ENCODE measurements around the gene RNF103.
"Not testable (repeated sequence)": the region's sequence is repeated elsewhere in the genome, so short reads cannot be mapped to it uniquely, and the experiment has no call there.

DNA sequence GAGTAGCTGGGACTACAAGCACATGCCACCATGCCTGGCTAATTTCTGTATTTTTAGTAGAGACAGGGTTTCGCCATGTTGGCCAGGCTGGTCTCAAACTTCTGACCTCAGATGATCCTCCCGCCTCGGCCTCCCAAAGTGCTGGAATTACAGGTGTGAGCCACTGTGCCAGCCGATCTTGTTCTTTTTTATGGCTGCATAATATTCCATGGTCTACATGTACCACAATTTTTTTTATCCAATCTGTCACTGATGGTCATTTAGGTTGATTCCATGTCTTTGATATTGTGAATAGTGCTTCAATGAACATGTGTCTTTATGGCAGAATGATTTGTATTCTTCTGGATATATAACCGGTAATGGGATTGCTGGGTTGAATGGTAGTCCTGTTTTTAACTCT, 34.0 kb downstream of the RNF103 start:
- not testable (repeated sequence) for TF ChIP-seq EZH2 (optimal IDR thresholded peaks at IDR 0.05; ENCODE audit: low read depth, low read length); EZH2phosphoT487 (IDR thresholded peaks at IDR 0.05; ENCODE audit: low read length)
- TF ChIP-seq, protein P1, sequence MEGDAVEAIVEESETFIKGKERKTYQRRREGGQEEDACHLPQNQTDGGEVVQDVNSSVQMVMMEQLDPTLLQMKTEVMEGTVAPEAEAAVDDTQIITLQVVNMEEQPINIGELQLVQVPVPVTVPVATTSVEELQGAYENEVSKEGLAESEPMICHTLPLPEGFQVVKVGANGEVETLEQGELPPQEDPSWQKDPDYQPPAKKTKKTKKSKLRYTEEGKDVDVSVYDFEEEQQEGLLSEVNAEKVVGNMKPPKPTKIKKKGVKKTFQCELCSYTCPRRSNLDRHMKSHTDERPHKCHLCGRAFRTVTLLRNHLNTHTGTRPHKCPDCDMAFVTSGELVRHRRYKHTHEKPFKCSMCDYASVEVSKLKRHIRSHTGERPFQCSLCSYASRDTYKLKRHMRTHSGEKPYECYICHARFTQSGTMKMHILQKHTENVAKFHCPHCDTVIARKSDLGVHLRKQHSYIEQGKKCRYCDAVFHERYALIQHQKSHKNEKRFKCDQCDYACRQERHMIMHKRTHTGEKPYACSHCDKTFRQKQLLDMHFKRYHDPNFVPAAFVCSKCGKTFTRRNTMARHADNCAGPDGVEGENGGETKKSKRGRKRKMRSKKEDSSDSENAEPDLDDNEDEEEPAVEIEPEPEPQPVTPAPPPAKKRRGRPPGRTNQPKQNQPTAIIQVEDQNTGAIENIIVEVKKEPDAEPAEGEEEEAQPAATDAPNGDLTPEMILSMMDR (IDR thresholded peaks at IDR 0.05; ENCODE audit: low read length), result not testable (repeated sequence)
